ENCODE results near the gene SLC17A7. TPM values are rescaled to one million over a fixed set of nuclear protein-coding genes. Genes with fewer than 3 reads are reported as not detected.

The SLC17A7 gene
- total and polyA plus RNA-seq, 2 of the 8 experiments (the other 6 are each of a cell fraction or from before 2014, with no cell fraction given), result 2.7 to 3.0 TPM

GRCh38 chr19:49442354-49442753, 1.0 kb upstream of the SLC17A7 start:
- Histone ChIP-seq H3K79me2 (ENCODE audit: control insufficient read depth in 1 of 2, insufficient read depth in 2 of 2, low read length in 2 of 2) (no peaks in the 10 kb centered on the region), H2BK20ac (ENCODE audit: low read length) (no peak overlapping the region), H3K27ac (ENCODE audit: low read depth, low read length) (no peak overlapping the region), H3K18ac (ENCODE audit: extremely low read depth, low read length) (no peak overlapping the region; the same call in none of the 2 replicates), H3K79me1 (ENCODE audit: low read depth, low read length) (no peaks in the 10 kb centered on the region), H2AFZ (ENCODE audit: low read length) (peak overlapping the region; percentile 95; the same call in 1 of the 2 replicates), H3K9me3 (ENCODE audit: insufficient read depth in 2 of 2, low read depth in 1 of 2, low read length in 1 of 2) (no peaks in the 10 kb centered on the region), H3K9ac (replicated peaks in 1 of 4; ENCODE audit: extremely low read depth in 1 of 4, low read depth in 3 of 4, low read length in 3 of 4) (0 out of 7 replicates have a peak overlapping the region, but pooled peaks of 1 of the 4 experiments have one; percentile 13), H2BK15ac (ENCODE audit: low read length) (no peak overlapping the region), H3K4ac (replicated peaks; ENCODE audit: insufficient read length, low read depth, low read length) (no peak overlapping the region), H2BK12ac (ENCODE audit: low read depth, low read length) (peak overlapping the region; percentile 63; the same call in 1 of the 2 replicates), H4K5ac (ENCODE audit: insufficient read length, low read depth, low read length) (no peak overlapping the region), H3K56ac (replicated peaks; ENCODE audit: insufficient read length, low read depth, low read length) (no peak overlapping the region), H2BK120ac (replicated peaks; ENCODE audit: low read depth, low read length) (no peak overlapping the region), H3K14ac (ENCODE audit: insufficient read length) (no peak overlapping the region), H3K4me2 (ENCODE audit: insufficient read depth in 1 of 2, low read depth in 2 of 2, low read length in 2 of 2) (peak overlapping the region; percentile 53 to 73), H4K8ac (ENCODE audit: extremely low read depth, insufficient read depth, low read length) (no peak overlapping the region), H3K23ac (ENCODE audit: insufficient read length) (no peak overlapping the region), H3K4me3 (ENCODE audit: extremely low read depth in 1 of 4, insufficient read depth in 2 of 4, low read depth in 3 of 4, low read length in 4 of 4) (peak overlapping the region; percentile 36 to 57 (median 44); a peak in 6 of 8 replicates), H2AK5ac (ENCODE audit: low read depth, low read length) (no peak overlapping the region), H3K4me1 (replicated peaks in 1 of 4; ENCODE audit: control insufficient read depth in 3 of 4, insufficient read depth in 4 of 4, low read length in 3 of 4) (peaks cover 0 to 7% (median 4%) of the 10 kb centered on the region in 4 experiments; a peak in 4 of 7 replicates), H3K27me3 (replicated peaks in 1 of 4; ENCODE audit: control insufficient read depth in 3 of 4, extremely low read depth in 1 of 4, insufficient read depth in 3 of 4, low read length in 3 of 4) (peaks cover 20 to 37% (median 35%) of the 10 kb centered on the region in 4 experiments), H4K91ac (replicated peaks; ENCODE audit: insufficient read length, low read length) (no peak overlapping the region), H2BK5ac (ENCODE audit: low read depth, low read length) (peak overlapping the region; percentile 55; the same call in 1 of the 2 replicates), H3K36me3 (ENCODE audit: control insufficient read depth in 2 of 4, insufficient read depth in 4 of 4, low read length in 3 of 4) (peaks cover 5 to 9% (median 7%) of the 10 kb centered on the region in 4 experiments; a peak in 6 of 8 replicates), H3K23me2 (ENCODE audit: low read depth, low read length) (peaks cover 18% of the 10 kb centered on the region; the same call in 1 of the 2 replicates), H4K20me1 (replicated peaks in 1 of 2; ENCODE audit: control insufficient read depth in 1 of 2, insufficient read depth in 2 of 2, low read length in 2 of 2) (peaks cover 3 to 6% of the 10 kb centered on the region in 2 experiments)
- TF ChIP-seq BACH1 (IDR thresholded peaks at IDR 0.05; ENCODE audit: low read length) (no peak), GABPA (IDR thresholded peaks at IDR 0.05; ENCODE audit: borderline replicate concordance, insufficient read depth, low read length) (no peak), SRF (IDR thresholded peaks at IDR 0.05; ENCODE audit: low read depth, low read length) (no peak), SAP30 (IDR thresholded peaks at IDR 0.05; ENCODE audit: insufficient read depth, insufficient replicate concordance, low read length) (no peak), E2F6 (IDR thresholded peaks at IDR 0.05) (no peak), RNF2 (IDR thresholded peaks at IDR 0.05; ENCODE audit: borderline replicate concordance, low read depth, low read length, missing control alignments, poor library complexity, severe bottlenecking) (no peak), HDAC6 (IDR thresholded peaks at IDR 0.05; ENCODE audit: low read depth, low read length) (no peak), TAF7 (optimal IDR thresholded peaks at IDR 0.05; ENCODE audit: borderline replicate concordance, low read depth, low read length) (no peak), SP4 (IDR thresholded peaks at IDR 0.05; ENCODE audit: low read length) (no peak)
- ChIA-PET POLR2A (ENCODE audit: partially characterized antibody) (interaction anchor here (1.0 to 4.1 kb wide), 7 partner anchors 8 to 235 kb away, joined by 3 to 13 read pairs (median 3); partner anchors contain the start of genes ALDH16A1, PIH1D1 and PRMT1), CTCF (ENCODE audit: partially characterized antibody) (interaction anchor here (0.9 to 7.9 kb wide), 14 partner anchors 12 to 716 kb away, joined by 3 to 88 read pairs (median 4); partner anchors contain the start of genes GFY and PTH2)
- DNase-seq (ENCODE audit: low read depth in 1 of 2, low spot score in 2 of 2), result no peak
- FAIRE-seq, result peak; percentile 68
- 0% methylated on average over 6 of the region's 11 CpGs; no CpG with 5 or more reads in 1 of the 2 experiments for WGBS, 2 experiments (ENCODE audit: extremely low coverage in 1 of 2, insufficient coverage in 1 of 2, insufficient read length in 1 of 2, insufficient replicate concordance in 2 of 2, low coverage in 1 of 2, low lambda C conversion rate in 2 of 2, missing lambda C conversion rate in 1 of 2)
